ENCODE data around the gene HRG.

The HRG gene

GRCh38 chr3:186724911-186725310 lies 59.1 kb downstream of the HRG start:
- intact Hi-C loops (cut with DNase I; ENCODE audit: low total_unique reads): no loop called here
- Histone ChIP-seq H3K4me3 (no peak overlapping the region), H3K36me3 (no peaks in the 10 kb centered on the region), H3K9me3 (no peaks in the 10 kb centered on the region), H3K27ac (no peak overlapping the region), H3K27me3 (no peaks in the 10 kb centered on the region), H3K4me1 (no peaks in the 10 kb centered on the region)
- TF ChIP-seq CTCF (IDR thresholded peaks at IDR 0.05): no peak
- no peak for DNase-seq

Data from tibial artery (tissue), 4 donors.